ENCODE measurements around the gene DPP10.

- TF ChIP-seq CTCF (IDR thresholded peaks at IDR 0.05) = no peak
- TF ChIP-seq EP300 (IDR thresholded peaks at IDR 0.05) = no peak
- TF ChIP-seq POLR2A (IDR thresholded peaks at IDR 0.05) = no peak
These were observed 971.4 kb downstream of the DPP10 start for GRCh38 chr2:115413791-115414190.

All from sigmoid colon (tissue), 4 donors.